Activated CD4-positive, alpha-beta T cell treated with anti-CD3 and anti-CD28 coated beads, Interleukin-2, amount 10 ng/mL, durations not matched to agents 24 days and 14 days (primary cell): ENCODE results near the gene ZNF91. TPM values are rescaled to one million over a fixed set of nuclear protein-coding genes. Genes with fewer than 3 reads are reported as not detected.
"Not testable (repeated sequence)": the region's sequence is repeated elsewhere in the genome, so short reads cannot be mapped to it uniquely, and the experiment has no call there.

Experiments
- DNase-seq: peaks from one replicate; pipeline ENCODE4 v3.0.0; 2022
- H3K27ac Mint-ChIP-seq: one replicate; pipeline ENCODE4 v1.8.0; 2022; ENCODE audit warnings: mild to moderate bottlenecking, mixed read lengths
- H3K27me3 Mint-ChIP-seq: one replicate; pipeline ENCODE4 v1.8.0; 2022; ENCODE audit warnings: mixed read lengths
- H3K36me3 Mint-ChIP-seq: one replicate; pipeline ENCODE4 v1.8.0; 2022; ENCODE audit warnings: low read depth, mild to moderate bottlenecking, mixed read lengths
- H3K4me1 Mint-ChIP-seq: one replicate; pipeline ENCODE4 v1.8.0; 2021; ENCODE audit warnings: mixed read lengths
- H3K4me3 Mint-ChIP-seq: one replicate; pipeline ENCODE4 v1.8.0; 2022; ENCODE audit warnings: mild to moderate bottlenecking, moderate library complexity, mixed read lengths
- H3K9me3 Mint-ChIP-seq: one replicate; pipeline ENCODE4 v1.8.0; 2021; ENCODE audit warnings: mixed read lengths
- intact Hi-C: fragments of 100-400 bp; cut with micrococcal nuclease; formaldehyde crosslinking; loops from one replicate; pipeline ENCODE4 v1.15.1; 2023
- total RNA-seq: library from RNA; stranded (reverse); gene quantifications from 2 replicates; pipeline ENCODE4 v1.2.3, GENCODE V29; 2022

ZNF91 gene
- total RNA-seq, 1 donor from 2014 or later, result 31.1 TPM

- Mint-ChIP-seq H3K9me3 (peaks cover 42% of the 10 kb centered on the region), H3K27me3 (no peaks in the 10 kb centered on the region), H3K36me3 (no peaks in the 10 kb centered on the region), H3K4me1 (no peaks in the 10 kb centered on the region), H3K27ac (no peak overlapping the region), H3K4me3 (no peak overlapping the region)
- intact Hi-C loops, result no loop called here
- DNase-seq, result no peak
Measured at GRCh38 chr19:23321953-23322549, 73.2 kb downstream of the ZNF91 start.

- peaks cover 42% of the 10 kb centered on the region for H3K9me3 Mint-ChIP-seq
- intact Hi-C loops, H3K4me1 Mint-ChIP-seq, H3K36me3 Mint-ChIP-seq, H3K27me3 Mint-ChIP-seq, DNase-seq, H3K4me3 Mint-ChIP-seq, H3K27ac Mint-ChIP-seq: not testable (repeated sequence)
Measured at GRCh38 chr19:23321403-23321802, 73.9 kb downstream of the ZNF91 start.

GRCh38 chr19:23319571-23319970 lies 75.7 kb downstream of the ZNF91 start:
- H3K4me3 Mint-ChIP-seq, H3K27ac Mint-ChIP-seq, intact Hi-C loops, H3K27me3 Mint-ChIP-seq, DNase-seq, H3K36me3 Mint-ChIP-seq, H3K4me1 Mint-ChIP-seq: not testable (repeated sequence)
- peaks cover 39% of the 10 kb centered on the region for H3K9me3 Mint-ChIP-seq

GRCh38 chr19:23318941-23319340 lies 76.3 kb downstream of the ZNF91 start:
- DNase-seq, intact Hi-C loops, H3K4me3 Mint-ChIP-seq, H3K27me3 Mint-ChIP-seq, H3K27ac Mint-ChIP-seq, H3K4me1 Mint-ChIP-seq, H3K36me3 Mint-ChIP-seq: not testable (repeated sequence)
- H3K9me3 Mint-ChIP-seq, result peaks cover 35% of the 10 kb centered on the region

- H3K9me3 Mint-ChIP-seq, result peaks cover 34% of the 10 kb centered on the region
- H3K4me1 Mint-ChIP-seq, result no peaks in the 10 kb centered on the region
- no peak overlapping the region for H3K27ac Mint-ChIP-seq
- DNase-seq, result no peak
- H3K27me3 Mint-ChIP-seq, result no peaks in the 10 kb centered on the region
- no peak overlapping the region for H3K4me3 Mint-ChIP-seq
- intact Hi-C loops, result no loop called here
- H3K36me3 Mint-ChIP-seq, result no peaks in the 10 kb centered on the region
Measured at GRCh38 chr19:23318143-23318542, 77.1 kb downstream of the ZNF91 start.

- DNase-seq, result no peak
- no peaks in the 10 kb centered on the region for H3K4me1 Mint-ChIP-seq
- H3K27me3 Mint-ChIP-seq, result no peaks in the 10 kb centered on the region
- H3K27ac Mint-ChIP-seq, result no peak overlapping the region
- H3K9me3 Mint-ChIP-seq, result peaks cover 42% of the 10 kb centered on the region
- intact Hi-C loops, result no loop called here
- H3K36me3 Mint-ChIP-seq, result no peaks in the 10 kb centered on the region
- no peak overlapping the region for H3K4me3 Mint-ChIP-seq
Measured at GRCh38 chr19:23315286-23315685, 80.0 kb downstream of the ZNF91 start.

GRCh38 chr19:23314505-23315251 lies 80.6 kb downstream of the ZNF91 start:
- no peaks in the 10 kb centered on the region for H3K4me1 Mint-ChIP-seq
- H3K36me3 Mint-ChIP-seq, result no peaks in the 10 kb centered on the region
- H3K4me3 Mint-ChIP-seq, result no peak overlapping the region
- no peak for DNase-seq
- no peak overlapping the region for H3K27ac Mint-ChIP-seq
- no peaks in the 10 kb centered on the region for H3K27me3 Mint-ChIP-seq
- intact Hi-C loops, result no loop called here
- H3K9me3 Mint-ChIP-seq, result peaks cover 44% of the 10 kb centered on the region

GRCh38 chr19:23313196-23313595 lies 82.1 kb downstream of the ZNF91 start:
- peaks cover 37% of the 10 kb centered on the region for H3K9me3 Mint-ChIP-seq
- H3K4me1 Mint-ChIP-seq, result no peaks in the 10 kb centered on the region
- H3K36me3 Mint-ChIP-seq, result no peaks in the 10 kb centered on the region

GRCh38 chr19:23312515-23312914 lies 82.8 kb downstream of the ZNF91 start:
- DNase-seq, result no peak
- H3K36me3 Mint-ChIP-seq, result no peaks in the 10 kb centered on the region

More at GRCh38 chr19:23313196-23313595, 82.1 kb downstream of the ZNF91 start:
- DNase-seq, result no peak
- Mint-ChIP-seq H3K27ac (no peak overlapping the region), H3K27me3 (no peaks in the 10 kb centered on the region), H3K4me3 (no peak overlapping the region)
- intact Hi-C loops, result no loop called here

GRCh38 chr19:23311551-23311950 lies 83.7 kb downstream of the ZNF91 start:
- Mint-ChIP-seq H3K36me3 (no peaks in the 10 kb centered on the region), H3K9me3 (peaks cover 34% of the 10 kb centered on the region), H3K4me3 (no peak overlapping the region), H3K27me3 (no peaks in the 10 kb centered on the region), H3K4me1 (no peaks in the 10 kb centered on the region), H3K27ac (no peak overlapping the region)
- no peak for DNase-seq
- intact Hi-C loops, result no loop called here

More at GRCh38 chr19:23312515-23312914, 82.8 kb downstream of the ZNF91 start:
- Mint-ChIP-seq H3K4me3 (no peak overlapping the region), H3K4me1 (no peaks in the 10 kb centered on the region), H3K9me3 (peaks cover 32% of the 10 kb centered on the region), H3K27me3 (no peaks in the 10 kb centered on the region), H3K27ac (no peak overlapping the region)
- intact Hi-C loops, result no loop called here

- H3K4me1 Mint-ChIP-seq, result no peaks in the 10 kb centered on the region
- no peaks in the 10 kb centered on the region for H3K36me3 Mint-ChIP-seq
- no peaks in the 10 kb centered on the region for H3K27me3 Mint-ChIP-seq
- no peak for DNase-seq
- intact Hi-C loops, result no loop called here
- H3K9me3 Mint-ChIP-seq, result peaks cover 38% of the 10 kb centered on the region
- H3K4me3 Mint-ChIP-seq, result no peak overlapping the region
- no peak overlapping the region for H3K27ac Mint-ChIP-seq
Measured at GRCh38 chr19:23310729-23311211, 84.5 kb downstream of the ZNF91 start.

GRCh38 chr19:23309926-23310325 lies 85.3 kb downstream of the ZNF91 start:
- Mint-ChIP-seq H3K27me3 (no peaks in the 10 kb centered on the region), H3K27ac (no peak overlapping the region), H3K36me3 (no peaks in the 10 kb centered on the region), H3K4me3 (no peak overlapping the region), H3K9me3 (peaks cover 34% of the 10 kb centered on the region), H3K4me1 (no peaks in the 10 kb centered on the region)
- no peak for DNase-seq
- intact Hi-C loops, result no loop called here

GRCh38 chr19:23305555-23305954 lies 89.7 kb downstream of the ZNF91 start:
- Mint-ChIP-seq H3K27me3 (no peaks in the 10 kb centered on the region), H3K4me3 (no peak overlapping the region), H3K36me3 (no peaks in the 10 kb centered on the region), H3K27ac (no peak overlapping the region), H3K9me3 (peaks cover 27% of the 10 kb centered on the region), H3K4me1 (no peaks in the 10 kb centered on the region)
- DNase-seq, result no peak
- intact Hi-C loops, result no loop called here

GRCh38 chr19:23304238-23304637 lies 91.0 kb downstream of the ZNF91 start:
- H3K4me1 Mint-ChIP-seq, result no peaks in the 10 kb centered on the region
- no peak overlapping the region for H3K27ac Mint-ChIP-seq
- intact Hi-C loops, result no loop called here
- no peak overlapping the region for H3K4me3 Mint-ChIP-seq
- DNase-seq, result no peak
- peaks cover 26% of the 10 kb centered on the region for H3K9me3 Mint-ChIP-seq
- no peaks in the 10 kb centered on the region for H3K27me3 Mint-ChIP-seq
- H3K36me3 Mint-ChIP-seq, result no peaks in the 10 kb centered on the region
